K562 (cell line): Measurements from ENCODE around the gene BIK. TPM values are rescaled to one million over a fixed set of nuclear protein-coding genes. Genes with fewer than 3 reads are reported as not detected.

Experiments used
- ADNP ChIP-seq: fragments of 200-800 bp; sonication (Bioruptor generic); IDR thresholded peaks from 2 replicates; pipeline ENCODE4 v1.6.1; 2016; ENCODE audit warnings: missing genetic modification characterization, missing compliant biosample characterization
- CEBPZ ChIP-seq: fragments of 150-350 bp; IDR thresholded peaks from 2 replicates; pipeline ENCODE4 v1.6.1; 2014; ENCODE audit warnings: low read depth, mild to moderate bottlenecking, low read length, borderline replicate concordance
- DACH1 ChIP-seq: fragments of 450-650 bp; IDR thresholded peaks from 2 replicates; pipeline ENCODE4 v1.6.1; 2018; ENCODE audit not compliant: partially characterized antibody
- EZH2 ChIP-seq: IDR thresholded peaks from 2 replicates; pipeline ENCODE4 v1.6.1; 2012; ENCODE audit warnings: low read depth, mild to moderate bottlenecking, inconsistent platforms, low read length, borderline replicate concordance
- HMG20B ChIP-seq: fragments of 250-450 bp; sonication (Bioruptor Pico); IDR thresholded peaks from 2 replicates; pipeline ENCODE4 v1.5.0; 2021; ENCODE audit warnings: mild to moderate bottlenecking
- KLF13 ChIP-seq: fragments of 450-650 bp; IDR thresholded peaks from 2 replicates; pipeline ENCODE4 v1.6.1; 2016; ENCODE audit warnings: missing genetic modification characterization, low read depth, mild to moderate bottlenecking, missing compliant biosample characterization, moderate library complexity, borderline replicate concordance
- MXD1 ChIP-seq: fragments of 250-450 bp; sonication (Bioruptor Pico); IDR thresholded peaks from 2 replicates; pipeline ENCODE4 v1.8.0; 2021; ENCODE audit warnings: borderline replicate concordance, mild to moderate bottlenecking, moderate library complexity; ENCODE audit not compliant: poor library complexity, severe bottlenecking
- POLR2H ChIP-seq: IDR thresholded peaks from 2 replicates; pipeline ENCODE4 v1.6.1; 2016; ENCODE audit warnings: missing genetic modification characterization, low read depth, mild to moderate bottlenecking, control low read depth, missing compliant biosample characterization, moderate library complexity
- PTTG1 ChIP-seq: fragments of 450-650 bp; IDR thresholded peaks from 2 replicates; pipeline ENCODE4 v1.6.1; 2016; ENCODE audit warnings: low read depth, mild to moderate bottlenecking, missing genetic modification characterization, missing compliant biosample characterization
- RERE ChIP-seq: sonication (generic); formaldehyde crosslinking; IDR thresholded peaks from 2 replicates; pipeline ENCODE4 v1.8.0; 2023; ENCODE audit warnings: missing genetic modification reagents, mild to moderate bottlenecking, borderline replicate concordance
- RFX5 ChIP-seq: IDR thresholded peaks from 2 replicates; pipeline ENCODE4 v1.6.1; 2011; ENCODE audit warnings: low read depth, mild to moderate bottlenecking, improper control_type of control experiment, low read length
- SFPQ ChIP-seq: fragments of 200-400 bp; formaldehyde crosslinking; IDR thresholded peaks from 2 replicates; pipeline ENCODE4 v1.6.1; 2017; ENCODE audit warnings: mild to moderate bottlenecking, low read depth, low read length, moderate library complexity
- ZBTB1 ChIP-seq: sonication (generic); formaldehyde crosslinking; IDR thresholded peaks from 2 replicates; pipeline ENCODE4 v1.8.1; 2023; ENCODE audit warnings: missing genetic modification reagents, low read depth, mild to moderate bottlenecking, borderline replicate concordance
- ZNF217 ChIP-seq: sonication (generic); formaldehyde crosslinking; IDR thresholded peaks from 2 replicates; pipeline ENCODE4 v1.8.0; 2022; ENCODE audit warnings: mild to moderate bottlenecking, missing genetic modification reagents
- polyA plus RNA-seq, 8 experiments: library from polyadenylated mRNA; depleted of rRNA in 4 of 8; stranded (reverse) in 5 of 8; unstranded in 3 of 8; fragments of >200 nt; fragmentation: Nextera tagmentation in 2 of 8; fragmentation: Illumina TruSeq in 1 of 8; extraction: Ambion mirVana in 2 of 8; extraction: Trizol in 1 of 8; gene quantifications; 2 replicates each; pipeline versions ENCODE4 v1.2.1 to v1.2.3, GENCODE V29; 2011 to 2014; ENCODE audit warnings: inconsistent platforms in 1 of 8, missing spikeins in 1 of 8
- total RNA-seq, 7 experiments: library from RNA; depleted of rRNA in 6 of 7; stranded (reverse); fragments of >200 nt in 6 of 7; fragmentation: Illumina TruSeq in 2 of 7; extraction: Trizol in 2 of 7; gene quantifications; 2 replicates each; pipeline versions ENCODE4 v1.2.1 to v1.2.3, GENCODE V29; 2011 to 2021; ENCODE audit warnings: low replicate concordance in 1 of 7

Gene BIK
- total and polyA plus RNA-seq, 9 of the 15 experiments (the other 6 are each of a cell fraction or from before 2014, with no cell fraction given): 0.08 to 0.23 (median 0.18) TPM; not detected in 4

GRCh38 chr22:43142880-43143562 lies 32.5 kb downstream of the BIK start, which contains the start of gene MCAT (continued):
- no peak for TF ChIP-seq MXD1
- no peak for TF ChIP-seq PTTG1 (tag)
- no peak for TF ChIP-seq ZBTB1 (CRISPR knock-in tag)
- TF ChIP-seq EZH2: no peak
- no peak for TF ChIP-seq CEBPZ
- no peak for TF ChIP-seq RERE (CRISPR knock-in tag)
- no peak for TF ChIP-seq KLF13 (tag)
- TF ChIP-seq POLR2H: no peak
- TF ChIP-seq HMG20B: no peak
- TF ChIP-seq RFX5: no peak
- no peak for TF ChIP-seq SFPQ
- TF ChIP-seq ADNP: no peak
- TF ChIP-seq DACH1: no peak
- no peak for TF ChIP-seq ZNF217
